Activated CD4-positive, alpha-beta memory T cell treated with anti-CD3 and anti-CD28 coated beads, Interleukin-2, amount 10 ng/mL, durations not matched to agents 7 days and 5 days (primary cell): Measurements from ENCODE around the gene NPW. TPM values are rescaled to one million over a fixed set of nuclear protein-coding genes. Genes with fewer than 3 reads are reported as not detected.

Source experiments
- CTCF ChIA-PET: fragments of 350-600 bp; sonication (Branson Sonifier 250); formaldehyde crosslinking; loops from one replicate; lab custom pipeline; 2021; ENCODE audit warnings: antibody characterized with exemption, inconsistent platforms; lab: Charles Lee
- POLR2A ChIA-PET: fragments of 350-600 bp; sonication (Branson Sonifier 250); formaldehyde crosslinking; loops from one replicate; lab custom pipeline; 2021; ENCODE audit warnings: antibody characterized with exemption; lab: Charles Lee
- DNase-seq: peaks from one replicate; pipeline ENCODE4 v3.0.0-alpha.2; 2020
- H3K27ac Mint-ChIP-seq: one replicate; pipeline ENCODE4 v1.8.0; 2021; ENCODE audit warnings: mild to moderate bottlenecking, mixed read lengths
- H3K27me3 Mint-ChIP-seq: one replicate; pipeline ENCODE4 v1.8.0; 2021; ENCODE audit warnings: mixed read lengths
- H3K36me3 Mint-ChIP-seq: one replicate; pipeline ENCODE4 v1.8.0; 2021; ENCODE audit warnings: low read depth, mixed read lengths
- H3K4me1 Mint-ChIP-seq: one replicate; pipeline ENCODE4 v1.8.0; 2021; ENCODE audit warnings: mixed read lengths
- H3K4me3 Mint-ChIP-seq: one replicate; pipeline ENCODE4 v1.8.0; 2021; ENCODE audit warnings: mild to moderate bottlenecking, mixed read lengths
- H3K9me3 Mint-ChIP-seq: one replicate; pipeline ENCODE4 v1.8.0; 2021; ENCODE audit warnings: mixed read lengths
- total RNA-seq, 2 experiments: library from RNA; stranded (reverse); gene quantifications; one replicate each; pipeline ENCODE4 v1.2.3, GENCODE V29; 2021

Gene NPW
- total RNA-seq, 2 experiments from 2014 or later: 0.48 to 0.65 TPM

GRCh38 chr16:2058872-2059271 is 39.3 kb downstream of the NPW start:
- H3K4me3 Mint-ChIP-seq: no peak overlapping the region
- no peak overlapping the region for H3K27ac Mint-ChIP-seq
- H3K27me3 Mint-ChIP-seq: no peaks in the 10 kb centered on the region
- H3K36me3 Mint-ChIP-seq: peaks cover 3% of the 10 kb centered on the region
- no peaks in the 10 kb centered on the region for H3K4me1 Mint-ChIP-seq
- ChIA-PET POLR2A (no interaction called here), CTCF (interaction anchor here (0.9 kb wide), 1 partner anchor 11 kb away, joined by 6 read pairs; the partner anchor contains the start of genes NTHL1 and TSC2)
- DNase-seq: no peak
- H3K9me3 Mint-ChIP-seq: no peaks in the 10 kb centered on the region

GRCh38 chr16:2060346-2060745 is 40.8 kb downstream of the NPW start:
- Mint-ChIP-seq H3K27me3 (no peaks in the 10 kb centered on the region), H3K36me3 (peaks cover under 1% of the 10 kb centered on the region), H3K4me3 (no peak overlapping the region), H3K4me1 (no peaks in the 10 kb centered on the region), H3K27ac (no peak overlapping the region), H3K9me3 (no peaks in the 10 kb centered on the region)
- POLR2A ChIA-PET: no interaction called here
- DNase-seq: no peak
- CTCF ChIA-PET: no interaction called here

- H3K36me3 Mint-ChIP-seq: peaks cover 3% of the 10 kb centered on the region
- H3K4me1 Mint-ChIP-seq: peaks cover 3% of the 10 kb centered on the region
- CTCF ChIA-PET: no interaction called here
- POLR2A ChIA-PET: no interaction called here
- no peaks in the 10 kb centered on the region for H3K27me3 Mint-ChIP-seq
- no peak overlapping the region for H3K4me3 Mint-ChIP-seq
- no peaks in the 10 kb centered on the region for H3K9me3 Mint-ChIP-seq
- H3K27ac Mint-ChIP-seq: no peak overlapping the region
- no peak for DNase-seq
These were observed 41.4 kb downstream of the NPW start for GRCh38 chr16:2061023-2061422.

GRCh38 chr16:2061526-2061925 is 41.9 kb downstream of the NPW start:
- POLR2A ChIA-PET: no interaction called here
- H3K4me3 Mint-ChIP-seq: no peak overlapping the region
- peaks cover 7% of the 10 kb centered on the region for H3K36me3 Mint-ChIP-seq
- no peak overlapping the region for H3K27ac Mint-ChIP-seq
- DNase-seq: no peak
- H3K4me1 Mint-ChIP-seq: peaks cover 4% of the 10 kb centered on the region
- no peaks in the 10 kb centered on the region for H3K27me3 Mint-ChIP-seq
- CTCF ChIA-PET: no interaction called here
- H3K9me3 Mint-ChIP-seq: no peaks in the 10 kb centered on the region

- Mint-ChIP-seq H3K4me3 (no peak overlapping the region), H3K27ac (no peak overlapping the region), H3K4me1 (peaks cover 4% of the 10 kb centered on the region), H3K9me3 (no peaks in the 10 kb centered on the region), H3K36me3 (peaks cover 13% of the 10 kb centered on the region), H3K27me3 (no peaks in the 10 kb centered on the region)
- ChIA-PET POLR2A (interaction anchor here (1.6 kb wide), 1 partner anchor 9 kb away, joined by 4 read pairs; no protein-coding TSS in a partner anchor), CTCF (no interaction called here)
- no peak for DNase-seq
These were observed 43.2 kb downstream of the NPW start for GRCh38 chr16:2062801-2063200.

GRCh38 chr16:2063861-2064260 is 44.3 kb downstream of the NPW start:
- H3K4me3 Mint-ChIP-seq: no peak overlapping the region
- ChIA-PET CTCF (no interaction called here), POLR2A (no interaction called here)
- no peak overlapping the region for H3K27ac Mint-ChIP-seq
- H3K9me3 Mint-ChIP-seq: no peaks in the 10 kb centered on the region
- no peak for DNase-seq
- peaks cover 4% of the 10 kb centered on the region for H3K4me1 Mint-ChIP-seq
- no peaks in the 10 kb centered on the region for H3K27me3 Mint-ChIP-seq
- H3K36me3 Mint-ChIP-seq: peaks cover 16% of the 10 kb centered on the region

- no peak for DNase-seq
- Mint-ChIP-seq H3K4me1 (peaks cover 4% of the 10 kb centered on the region), H3K36me3 (peaks cover 16% of the 10 kb centered on the region), H3K9me3 (no peaks in the 10 kb centered on the region), H3K27me3 (no peaks in the 10 kb centered on the region), H3K4me3 (no peak overlapping the region), H3K27ac (no peak overlapping the region)
- ChIA-PET POLR2A (no interaction called here), CTCF (no interaction called here)
These were observed 44.9 kb downstream of the NPW start for GRCh38 chr16:2064368-2064945.

- ChIA-PET POLR2A (interaction anchor here (0.8 kb wide), 1 partner anchor 27 kb away, joined by 3 read pairs; no protein-coding TSS in a partner anchor), CTCF (interaction anchor here (0.5 to 1.0 kb wide), 2 partner anchors 55 to 74 kb away, joined by 3 read pairs; no protein-coding TSS in a partner anchor)
- peaks cover 19% of the 10 kb centered on the region for H3K36me3 Mint-ChIP-seq
- no peaks in the 10 kb centered on the region for H3K27me3 Mint-ChIP-seq
- H3K27ac Mint-ChIP-seq: no peak overlapping the region
- peaks cover 4% of the 10 kb centered on the region for H3K4me1 Mint-ChIP-seq
- H3K9me3 Mint-ChIP-seq: no peaks in the 10 kb centered on the region
- no peak overlapping the region for H3K4me3 Mint-ChIP-seq
- DNase-seq: no peak
These were observed 46.6 kb downstream of the NPW start for GRCh38 chr16:2066139-2066538.

Other genes starting within 250 kb of the NPW start
- 10 to 100 TPM; 48.0 to 52.0 TPM for gene NME3, start 248.2 kb upstream of the NPW start, total RNA-seq
- gene EME2, start 247.0 kb upstream of the NPW start, total RNA-seq: 10 to 100 TPM; 23.5 to 24.7 TPM
- 10 to 100 TPM; 94.9 to 98.3 TPM for gene MRPS34, start 246.7 kb upstream of the NPW start, total RNA-seq
- gene SPSB3, start 237.2 kb upstream of the NPW start, total RNA-seq: 10 to 100 TPM; 46.4 to 47.7 TPM
- 10 to 100 TPM; 40.8 to 43.5 TPM for gene NUBP2, start 236.8 kb upstream of the NPW start, total RNA-seq
- gene IGFALS, start 226.1 kb upstream of the NPW start, total RNA-seq: under 1 TPM in 1 of 2 experiments, not detected in 1; 0.23 TPM
- 10 to 100 TPM; 51.3 to 51.8 TPM for gene HAGH, start 193.0 kb upstream of the NPW start, total RNA-seq
- gene FAHD1, start 192.6 kb upstream of the NPW start, total RNA-seq: 1 to 10 TPM; 7.7 to 7.9 TPM
- under 1 TPM in 1 of 2 experiments, not detected in 1; 0.18 TPM for gene MEIOB, start 147.6 kb upstream of the NPW start, total RNA-seq
- not detected for gene HS3ST6, start 101.4 kb upstream of the NPW start, total RNA-seq
- 10 to 100 TPM; 17.9 TPM for gene MSRB1, start 76.6 kb upstream of the NPW start, total RNA-seq
- gene RPL3L, start 65.1 kb upstream of the NPW start, total RNA-seq: not detected
- gene NDUFB10, start 60.2 kb upstream of the NPW start, total RNA-seq: 100 to 1,000 TPM; 131 to 138 TPM
- 1,000 to 10,000 TPM; 2,364 to 2,405 TPM for gene RPS2, start 55.0 kb upstream of the NPW start, total RNA-seq
- gene RNF151, start 52.9 kb upstream of the NPW start, total RNA-seq: not detected
- 10 to 100 TPM; 27.7 to 28.7 TPM for gene TBL3, start 47.7 kb upstream of the NPW start, total RNA-seq
- gene NOXO1, start 38.3 kb upstream of the NPW start, total RNA-seq: under 1 TPM in 1 of 2 experiments, not detected in 1; 0.23 TPM
- gene GFER, start 35.6 kb upstream of the NPW start, total RNA-seq: 10 to 100 TPM; 29.1 to 32.0 TPM
- 10 to 100 TPM; 12.3 to 12.6 TPM for gene SYNGR3, start 29.8 kb upstream of the NPW start, total RNA-seq
- 10 to 100 TPM; 52.1 to 53.6 TPM for gene ZNF598, start 10.0 kb upstream of the NPW start, total RNA-seq
- under 1 TPM; 0.85 to 0.96 TPM for gene NHERF2, start 7.1 kb downstream of the NPW start, total RNA-seq
- gene NTHL1, start 28.0 kb downstream of the NPW start, total RNA-seq: 10 to 100 TPM; 22.5 to 24.5 TPM
- 10 to 100 TPM; 88.4 to 90.1 TPM for gene TSC2, start 28.2 kb downstream of the NPW start, total RNA-seq
- gene PKD1, start 116.1 kb downstream of the NPW start, total RNA-seq: 10 to 100 TPM; 60.5 to 69.6 TPM
- 1 to 10 TPM in 1 of 2 experiments, under 1 TPM in 1; 0.83 to 1.1 TPM for gene RAB26, start 128.8 kb downstream of the NPW start, total RNA-seq
- gene TRAF7, start 136.0 kb downstream of the NPW start, total RNA-seq: 10 to 100 TPM; 57.3 to 60.3 TPM
- 1 to 10 TPM in 1 of 2 experiments, under 1 TPM in 1; 0.18 to 1.4 TPM for gene CASKIN1, start 176.8 kb downstream of the NPW start, total RNA-seq
- 10 to 100 TPM; 32.6 to 33.7 TPM for gene MLST8, start 185.7 kb downstream of the NPW start, total RNA-seq
- gene BRICD5, start 191.1 kb downstream of the NPW start, total RNA-seq: 10 to 100 TPM; 10.3 to 12.5 TPM
- gene PGP, start 195.1 kb downstream of the NPW start, total RNA-seq: 10 to 100 TPM; 17.9 to 19.2 TPM
- 10 to 100 TPM; 26.3 to 29.4 TPM for gene E4F1, start 203.8 kb downstream of the NPW start, total RNA-seq
- 1 to 10 TPM; 2.0 to 2.3 TPM for gene DNASE1L2, start 216.7 kb downstream of the NPW start, total RNA-seq
- 10 to 100 TPM; 43.0 to 44.8 TPM for gene ECI1, start 231.8 kb downstream of the NPW start, total RNA-seq
- gene RNPS1, start 248.3 kb downstream of the NPW start, total RNA-seq: 100 to 1,000 TPM; 218 to 222 TPM